ENCODE measurements around the gene YY1.

DNA sequence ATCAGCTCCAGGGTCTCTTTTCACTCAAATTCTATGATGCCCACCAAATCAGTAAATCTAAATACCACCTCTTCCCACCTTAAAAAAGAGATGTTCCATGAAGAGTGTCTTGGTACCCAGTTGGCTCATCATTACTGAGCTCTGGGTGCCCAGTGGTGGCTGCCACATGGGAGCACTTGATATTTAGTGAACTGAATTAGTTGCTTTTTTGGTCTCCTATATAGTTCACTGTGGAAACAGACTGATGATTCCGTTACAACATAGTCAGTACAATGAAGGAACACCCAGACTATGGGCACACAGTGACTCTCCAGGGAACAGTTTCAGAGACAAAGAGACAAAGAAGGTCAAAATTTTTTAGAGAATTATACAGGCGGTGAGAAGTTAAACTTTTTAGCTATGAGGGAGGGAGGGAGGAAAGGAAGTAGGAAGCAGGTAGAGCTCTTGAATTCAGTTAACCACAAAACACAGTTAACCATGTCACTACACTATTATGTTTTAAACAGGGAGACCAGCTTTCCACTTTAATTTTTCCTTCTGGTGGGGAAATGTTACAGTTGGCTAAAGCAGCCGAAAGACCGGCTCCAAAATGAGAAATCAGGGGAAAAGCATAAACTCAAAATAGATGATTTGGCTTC is 14.6 kb upstream of the YY1 start:
- no peak for TF ChIP-seq CHD4 (IDR thresholded peaks at IDR 0.05; ENCODE audit: borderline replicate concordance)
- TF ChIP-seq POLR2A (IDR thresholded peaks at IDR 0.05; ENCODE audit: low read length), result no peak
- TF ChIP-seq HOXB5 (CRISPR knock-in tag; IDR thresholded peaks at IDR 0.05), result no peak
- TF ChIP-seq, protein P1, sequence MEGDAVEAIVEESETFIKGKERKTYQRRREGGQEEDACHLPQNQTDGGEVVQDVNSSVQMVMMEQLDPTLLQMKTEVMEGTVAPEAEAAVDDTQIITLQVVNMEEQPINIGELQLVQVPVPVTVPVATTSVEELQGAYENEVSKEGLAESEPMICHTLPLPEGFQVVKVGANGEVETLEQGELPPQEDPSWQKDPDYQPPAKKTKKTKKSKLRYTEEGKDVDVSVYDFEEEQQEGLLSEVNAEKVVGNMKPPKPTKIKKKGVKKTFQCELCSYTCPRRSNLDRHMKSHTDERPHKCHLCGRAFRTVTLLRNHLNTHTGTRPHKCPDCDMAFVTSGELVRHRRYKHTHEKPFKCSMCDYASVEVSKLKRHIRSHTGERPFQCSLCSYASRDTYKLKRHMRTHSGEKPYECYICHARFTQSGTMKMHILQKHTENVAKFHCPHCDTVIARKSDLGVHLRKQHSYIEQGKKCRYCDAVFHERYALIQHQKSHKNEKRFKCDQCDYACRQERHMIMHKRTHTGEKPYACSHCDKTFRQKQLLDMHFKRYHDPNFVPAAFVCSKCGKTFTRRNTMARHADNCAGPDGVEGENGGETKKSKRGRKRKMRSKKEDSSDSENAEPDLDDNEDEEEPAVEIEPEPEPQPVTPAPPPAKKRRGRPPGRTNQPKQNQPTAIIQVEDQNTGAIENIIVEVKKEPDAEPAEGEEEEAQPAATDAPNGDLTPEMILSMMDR (IDR thresholded peaks at IDR 0.05), result no peak
- TF ChIP-seq EP300 (IDR thresholded peaks at IDR 0.05), result no peak
- TF ChIP-seq PHF8 (IDR thresholded peaks at IDR 0.05; ENCODE audit: borderline replicate concordance, low read depth), result no peak
- TF ChIP-seq JUN (IDR thresholded peaks at IDR 0.05), result no peak
- no peak for TF ChIP-seq ZFP36 (IDR thresholded peaks at IDR 0.05; ENCODE audit: borderline replicate concordance, partially characterized antibody)
- no peak for TF ChIP-seq MYC (IDR thresholded peaks at IDR 0.05; ENCODE audit: borderline replicate concordance, low read length)
- TF ChIP-seq NR3C1 (IDR thresholded peaks at IDR 0.05), result no peak
- no peak for TF ChIP-seq RAD21 (conservative IDR thresholded peaks at IDR 0.05 in 1 of 2, IDR thresholded peaks at IDR 0.05 in 1 of 2)

Data from A549 (cell line).